GM18526 (cell line): ENCODE data around the gene ARHGDIB.

Experiments used
- POLR2A ChIP-seq: IDR thresholded peaks from 3 replicates; pipeline ENCODE4 v1.6.1; 2011; ENCODE audit not compliant: insufficient read length; ENCODE audit errors: extremely low read depth

Gene ARHGDIB

GRCh38 chr12:14931359-14931758, 30.0 kb downstream of the ARHGDIB start:
- TF ChIP-seq POLR2A, result no peak

DNA sequence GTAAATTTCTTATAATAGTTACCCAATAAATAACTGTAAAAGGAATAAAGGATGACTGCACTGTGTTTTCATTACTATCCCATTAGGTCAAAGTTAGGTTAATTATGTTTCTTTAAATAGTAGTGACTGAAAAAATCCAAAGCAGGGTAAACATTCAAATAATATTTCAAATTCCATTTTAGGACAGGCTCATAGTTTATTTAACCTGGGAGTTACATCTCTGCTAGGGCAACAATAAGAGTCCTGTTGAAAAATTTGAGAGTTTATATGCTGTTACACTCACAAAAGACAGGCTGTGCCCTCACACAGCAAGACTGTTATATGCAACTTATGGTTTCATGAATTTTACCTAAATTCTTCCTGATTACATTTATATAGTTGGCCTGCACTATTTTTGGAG, 31.1 kb downstream of the ARHGDIB start:
- TF ChIP-seq POLR2A, result no peak

DNA sequence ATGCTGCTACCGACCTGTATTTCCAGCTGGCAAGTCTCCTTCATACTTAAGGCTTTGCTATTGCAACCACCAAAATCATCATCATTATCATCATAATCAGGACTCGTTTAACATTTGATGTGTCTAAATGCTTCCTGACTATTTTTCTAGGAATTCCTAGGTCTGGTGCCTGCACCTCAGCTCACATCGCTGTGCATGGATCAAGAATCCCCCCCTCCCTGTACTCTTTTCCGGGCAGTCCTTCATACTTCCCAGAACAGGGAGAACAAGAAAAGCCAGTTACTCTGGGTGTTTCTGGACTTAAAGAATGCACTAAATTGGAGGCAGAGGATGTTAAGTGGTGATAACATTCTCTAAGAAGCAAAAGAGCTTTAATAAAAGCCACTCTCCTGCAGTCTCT, 32.5 kb downstream of the ARHGDIB start:
- TF ChIP-seq POLR2A, result no peak

DNA sequence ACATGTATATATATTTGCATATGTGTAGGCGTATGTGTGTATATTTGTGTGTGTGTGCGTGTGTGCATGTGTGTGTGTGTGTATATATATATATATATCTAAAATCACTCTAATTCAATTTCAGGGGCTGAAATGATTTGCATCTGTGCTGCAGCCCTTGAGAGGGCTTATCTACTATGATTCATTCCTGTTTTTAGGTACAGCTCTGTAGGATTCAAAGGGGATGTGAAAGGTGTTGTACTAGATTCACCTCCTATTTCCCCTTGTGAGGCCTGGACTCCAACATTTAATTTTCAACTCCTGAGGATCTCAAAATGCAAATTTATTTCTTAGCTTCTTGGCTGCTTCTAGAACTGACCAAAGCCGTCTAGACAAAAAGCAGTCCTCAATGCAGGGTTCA, 34.1 kb downstream of the ARHGDIB start:
- no peak for TF ChIP-seq POLR2A

- no peak for TF ChIP-seq POLR2A
Observed at GRCh38 chr12:14924541-14924940, 36.9 kb downstream of the ARHGDIB start.

DNA sequence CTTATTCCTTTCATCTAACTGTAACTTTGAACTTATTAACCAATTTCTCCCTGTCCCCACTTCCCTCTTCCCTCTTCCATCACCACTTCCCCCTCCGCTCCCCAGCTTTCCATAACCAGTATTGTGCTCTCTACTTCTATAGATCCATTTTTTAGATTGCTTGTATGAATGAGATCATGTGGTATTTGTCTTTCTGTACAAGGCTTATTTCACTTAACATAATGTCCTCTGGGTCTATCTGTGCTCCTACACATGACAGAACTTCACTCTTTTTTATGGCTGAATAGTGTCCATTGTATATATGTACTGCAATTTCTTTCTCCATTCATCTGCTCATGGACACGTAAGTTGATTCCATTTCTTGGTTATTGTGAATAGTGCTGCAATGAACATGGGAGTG, 37.5 kb downstream of the ARHGDIB start:
- TF ChIP-seq POLR2A, result no peak

- no peak for TF ChIP-seq POLR2A
Observed at GRCh38 chr12:14921218-14921617, 40.2 kb downstream of the ARHGDIB start.

DNA sequence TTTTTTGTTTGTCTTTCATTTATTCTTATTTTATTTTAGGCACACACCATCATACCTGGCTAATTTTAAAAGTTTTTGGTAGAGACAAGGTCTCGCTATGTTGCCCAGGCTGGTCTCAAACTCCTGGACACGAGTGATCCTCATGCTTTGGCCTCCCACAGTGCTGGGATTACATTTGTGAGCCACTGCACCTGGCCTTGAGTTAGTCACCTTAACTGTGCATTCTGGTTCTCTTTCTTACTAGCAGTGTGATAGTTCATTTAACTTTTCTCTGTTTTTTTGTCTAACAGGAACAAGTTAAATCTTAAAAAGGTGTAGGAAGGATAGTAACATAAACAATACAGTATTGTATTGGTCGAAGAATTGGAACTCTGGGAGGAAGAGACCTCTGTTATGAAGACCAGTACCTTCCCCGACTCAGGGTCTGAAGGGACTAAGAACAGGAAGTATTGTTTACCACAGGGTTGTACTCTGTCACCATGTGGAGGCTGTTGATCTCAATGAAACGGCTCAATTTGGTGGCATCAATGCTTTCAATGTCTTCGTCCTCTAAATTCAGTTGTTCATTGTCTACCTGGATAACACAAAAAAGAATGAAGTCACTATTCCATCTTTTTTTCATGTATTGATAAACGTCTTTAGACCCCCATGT, 40.8 kb downstream of the ARHGDIB start:
- TF ChIP-seq POLR2A, result no peak

DNA sequence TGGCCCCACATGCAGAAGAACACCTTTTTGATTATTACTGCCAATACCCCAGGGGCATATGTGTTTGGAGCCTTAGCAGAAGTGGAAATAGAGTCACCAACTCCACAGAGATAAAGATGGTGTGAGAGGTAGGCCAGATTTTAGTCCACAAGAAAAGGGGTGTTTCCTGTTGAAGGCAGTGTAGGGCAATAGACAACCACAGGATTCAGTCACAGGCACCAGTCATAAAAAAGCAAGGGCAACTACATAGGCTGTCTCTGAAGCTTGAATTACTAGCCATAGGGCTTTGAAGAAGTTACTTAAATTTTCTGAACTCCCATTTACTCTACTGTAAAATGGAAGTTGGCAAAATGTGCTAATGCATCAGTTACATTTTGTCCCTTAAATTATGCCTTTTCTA, 41.9 kb downstream of the ARHGDIB start:
- no peak for TF ChIP-seq POLR2A

GRCh38 chr12:14915736-14916135, 45.7 kb downstream of the ARHGDIB start:
- no peak for TF ChIP-seq POLR2A

DNA sequence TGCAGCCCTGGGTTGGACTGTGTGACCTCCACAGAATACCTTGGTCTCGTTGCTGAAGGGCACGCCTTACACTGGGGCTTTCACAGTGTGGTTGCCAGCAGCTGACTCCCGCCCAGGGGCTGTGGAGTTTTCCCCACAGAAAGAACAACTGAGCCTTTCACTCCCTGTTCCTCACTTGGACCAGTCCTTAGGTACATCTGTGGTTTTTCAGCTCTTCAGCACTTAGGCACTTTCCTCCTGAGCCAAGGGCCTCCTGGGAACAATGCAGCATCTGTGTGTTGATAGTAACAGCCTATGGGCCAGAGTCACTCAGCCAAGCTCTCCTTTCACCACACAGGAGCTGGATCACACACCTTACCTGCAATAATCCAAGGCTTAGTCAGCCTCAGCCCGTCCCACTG, 48.0 kb downstream of the ARHGDIB start:
- no peak for TF ChIP-seq POLR2A

GRCh38 chr12:14911131-14911530, 50.3 kb downstream of the ARHGDIB start:
- no peak for TF ChIP-seq POLR2A

GRCh38 chr12:14910090-14910915, 51.1 kb downstream of the ARHGDIB start:
- no peak for TF ChIP-seq POLR2A

DNA sequence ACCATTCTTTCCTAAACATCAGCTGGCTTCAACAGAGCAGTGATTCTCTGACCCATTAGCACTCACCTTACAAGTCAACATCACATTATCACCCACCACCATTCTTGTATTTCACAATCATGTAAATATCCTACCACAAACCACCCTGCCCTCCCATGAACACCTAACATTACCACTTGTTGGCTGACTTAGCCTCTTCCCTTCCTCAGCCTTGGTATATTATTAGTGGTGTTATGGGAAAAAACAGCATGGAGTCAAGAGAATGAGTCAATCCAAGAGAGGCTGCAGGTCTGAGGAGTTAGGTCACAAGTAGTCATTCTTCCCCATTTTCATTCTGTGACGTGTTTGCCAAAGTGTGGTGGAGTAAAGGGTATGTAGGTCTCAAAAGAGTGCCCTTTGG, 53.4 kb downstream of the ARHGDIB start:
- no peak for TF ChIP-seq POLR2A

- TF ChIP-seq POLR2A, result no peak
Observed at GRCh38 chr12:14906114-14906513, 55.3 kb downstream of the ARHGDIB start.

GRCh38 chr12:14905269-14906004, 56.0 kb downstream of the ARHGDIB start:
- no peak for TF ChIP-seq POLR2A
